Measurements from ENCODE around the gene TAF11L9. TPM values are rescaled to one million over a fixed set of nuclear protein-coding genes. Genes with fewer than 3 reads are reported as not detected.
"Not testable (repeated sequence)": the region's sequence is repeated elsewhere in the genome, so short reads cannot be mapped to it uniquely, and the experiment has no call there.

Gene TAF11L9
- not detected for total RNA-seq
- not detected for polyA plus RNA-seq
- not detected for total RNA-seq

DNA sequence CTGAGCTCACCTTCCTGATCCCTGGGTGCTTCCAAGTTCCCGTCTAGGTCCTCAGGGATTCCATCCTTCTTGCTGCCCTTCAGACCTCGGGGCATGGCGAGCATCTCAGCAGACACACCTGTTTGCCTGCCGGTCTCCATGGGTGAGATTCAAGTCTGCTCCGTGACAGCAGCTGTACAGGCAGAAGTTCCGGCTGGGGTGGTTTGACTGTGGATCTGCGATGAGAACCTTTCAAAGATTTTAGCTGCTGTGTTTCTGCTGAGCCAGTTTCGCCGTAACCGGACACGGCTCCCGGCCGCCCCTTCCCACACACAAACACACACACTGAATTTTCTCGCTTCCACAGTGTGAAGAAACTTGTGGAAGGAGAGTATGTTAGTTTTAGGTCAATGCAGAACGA is at the start of gene TAF11L9:
TSS of gene TAF11L9 (minus strand) at position 140 of the 400 bp plus-strand sequence.
- H3K36me3 ChIP-seq (ENCODE audit: control insufficient read depth in 2 of 3, insufficient read depth in 3 of 3, low read length in 3 of 3); CTCF ChIA-PET; H3K27me3 Mint-ChIP-seq; DNase-seq; H3K9me3 Mint-ChIP-seq; H3K27me3 ChIP-seq (ENCODE audit: control insufficient read depth in 2 of 2, insufficient read depth in 2 of 2, low read length in 2 of 2); H3K4me1 ChIP-seq (ENCODE audit: control insufficient read depth in 2 of 2, insufficient read depth in 2 of 2, low read length in 2 of 2); H3K36me3 Mint-ChIP-seq; POLR2A ChIA-PET; H3K4me1 Mint-ChIP-seq; H3K27ac Mint-ChIP-seq; intact Hi-C loops (cut with micrococcal nuclease); H3K27ac ChIP-seq (ENCODE audit: low read depth, low read length); H3K4me3 Mint-ChIP-seq; H3K4me3 ChIP-seq (ENCODE audit: low read length); ATAC-seq; H3K9me3 ChIP-seq (ENCODE audit: control insufficient read depth in 2 of 3, low read length in 3 of 3): not testable (repeated sequence)

DNA sequence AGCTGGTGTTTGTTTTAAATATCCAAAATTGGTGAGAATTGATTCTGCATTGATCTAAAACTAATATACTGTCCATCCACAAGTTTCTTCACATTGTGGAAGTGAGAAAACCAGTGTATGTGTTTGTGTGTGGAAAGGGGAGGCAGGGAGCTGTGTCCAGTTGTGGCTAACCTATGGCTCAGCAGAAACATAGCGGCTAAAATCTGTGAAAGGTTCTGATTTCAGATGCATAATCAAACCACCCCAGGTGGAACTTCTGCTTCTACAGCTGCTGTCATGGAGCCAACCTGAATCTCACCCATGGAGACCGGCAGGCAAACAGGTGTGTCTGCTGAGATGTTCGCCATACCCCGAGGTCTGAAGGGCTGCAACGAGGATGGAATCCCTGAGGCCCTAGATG is 40.0 kb upstream of the TAF11L9 start, which contains the start of gene TAF11L14:
TSS of gene TAF11L14 (plus strand) at position 301 of the 400 bp plus-strand sequence.
- intact Hi-C loops (cut with micrococcal nuclease) = no loop called here
- no peak within 1 kb of the TSS for H3K4me3 Mint-ChIP-seq
- no peak within 1 kb of the TSS for H3K27ac Mint-ChIP-seq
- H3K9me3 Mint-ChIP-seq = peaks cover 0 to 11% (median 1%) of the 10 kb centered on the region in 11 donors
- ATAC-seq (no peak), DNase-seq (no peak)
- no peaks in the 10 kb centered on the region for H3K36me3 Mint-ChIP-seq
- H3K4me1 Mint-ChIP-seq = no peaks in the 10 kb centered on the region
- H3K4me3 ChIP-seq (ENCODE audit: low read length) = no peak within 1 kb of the TSS
- no peaks in the 10 kb centered on the region for H3K9me3 ChIP-seq (ENCODE audit: control insufficient read depth in 2 of 3, low read length in 3 of 3)
- H3K27ac ChIP-seq (ENCODE audit: low read depth, low read length) = no peak within 1 kb of the TSS
- H3K27me3 Mint-ChIP-seq = no peaks in the 10 kb centered on the region
- H3K27me3 ChIP-seq (ENCODE audit: control insufficient read depth in 2 of 2, insufficient read depth in 2 of 2, low read length in 2 of 2) = no peaks in the 10 kb centered on the region
- no peaks in the 10 kb centered on the region for H3K4me1 ChIP-seq (ENCODE audit: control insufficient read depth in 2 of 2, insufficient read depth in 2 of 2, low read length in 2 of 2)
- CTCF ChIA-PET = no interaction called here
- POLR2A ChIA-PET = no interaction called here
- no peaks in the 10 kb centered on the region for H3K36me3 ChIP-seq (ENCODE audit: control insufficient read depth in 2 of 3, insufficient read depth in 3 of 3, low read length in 3 of 3)

DNA sequence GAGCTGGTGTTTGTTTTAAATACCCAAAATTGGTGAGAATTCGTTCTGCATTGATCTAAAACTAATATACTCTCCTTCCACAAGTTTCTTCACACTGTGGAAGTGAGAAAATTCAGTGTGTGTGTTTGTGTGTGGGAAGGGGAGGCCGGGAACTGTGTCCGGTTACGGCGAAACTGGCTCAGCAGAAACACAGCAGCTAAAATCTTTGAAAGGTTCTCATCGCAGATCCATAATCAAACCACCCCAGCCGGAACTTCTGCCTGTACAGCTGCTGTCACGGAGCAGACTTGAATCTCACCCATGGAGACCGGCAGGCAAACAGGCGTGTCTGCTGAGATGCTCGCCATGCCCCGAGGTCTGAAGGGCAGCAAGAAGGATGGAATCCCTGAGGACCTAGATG is 37.6 kb upstream of the TAF11L9 start, which contains the start of gene TAF11L13:
TSS of gene TAF11L13 (plus strand) at position 301 of the 400 bp plus-strand sequence.
- H3K27me3 ChIP-seq (ENCODE audit: control insufficient read depth in 2 of 2, insufficient read depth in 2 of 2, low read length in 2 of 2); H3K4me1 Mint-ChIP-seq; H3K4me3 Mint-ChIP-seq; CTCF ChIA-PET; DNase-seq; H3K9me3 ChIP-seq (ENCODE audit: control insufficient read depth in 2 of 3, low read length in 3 of 3); H3K27ac Mint-ChIP-seq; H3K36me3 Mint-ChIP-seq; H3K27me3 Mint-ChIP-seq; H3K4me1 ChIP-seq (ENCODE audit: control insufficient read depth in 2 of 2, insufficient read depth in 2 of 2, low read length in 2 of 2); H3K4me3 ChIP-seq (ENCODE audit: low read length); ATAC-seq; H3K27ac ChIP-seq (ENCODE audit: low read depth, low read length); POLR2A ChIA-PET; H3K36me3 ChIP-seq (ENCODE audit: control insufficient read depth in 2 of 3, insufficient read depth in 3 of 3, low read length in 3 of 3); intact Hi-C loops (cut with micrococcal nuclease): not testable (repeated sequence)
- H3K9me3 Mint-ChIP-seq = peaks cover 0 to 11% (median 1%) of the 10 kb centered on the region in 11 donors

DNA sequence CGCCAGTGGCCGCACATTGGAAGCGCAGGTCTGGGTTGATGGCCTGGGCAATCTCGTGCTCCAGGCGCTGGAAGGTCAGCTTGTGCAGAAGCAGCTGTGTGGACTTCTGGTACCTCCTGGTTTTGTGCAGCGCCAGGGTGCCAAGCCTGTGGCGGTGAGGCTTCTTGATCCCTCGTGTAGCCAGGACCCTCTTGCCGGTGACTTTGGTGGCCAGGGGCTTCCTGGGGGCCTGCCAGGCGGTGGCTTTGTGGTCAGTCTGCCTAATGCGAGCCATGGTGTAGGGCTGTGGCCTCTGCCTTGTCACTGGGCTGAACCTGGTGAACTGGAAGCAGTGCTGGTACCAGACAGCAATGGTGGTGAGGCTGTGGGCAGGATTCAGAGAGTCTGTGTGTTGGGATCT is 31.5 kb upstream of the TAF11L9 start:
- H3K36me3 ChIP-seq (ENCODE audit: control insufficient read depth in 2 of 3, insufficient read depth in 3 of 3, low read length in 3 of 3) = no peaks in the 10 kb centered on the region
- no peak overlapping the region for H3K4me3 ChIP-seq (ENCODE audit: low read length)
- no peaks in the 10 kb centered on the region for H3K27me3 Mint-ChIP-seq
- no peaks in the 10 kb centered on the region for H3K4me1 Mint-ChIP-seq
- peaks cover 0 to 14% (median 5%) of the 10 kb centered on the region in 11 donors for H3K9me3 Mint-ChIP-seq
- H3K27me3 ChIP-seq (ENCODE audit: control insufficient read depth in 2 of 2, insufficient read depth in 2 of 2, low read length in 2 of 2) = no peaks in the 10 kb centered on the region
- no peak for ATAC-seq
- H3K27ac Mint-ChIP-seq = no peak overlapping the region
- CTCF ChIA-PET = no interaction called here
- intact Hi-C loops (cut with micrococcal nuclease) = no loop called here
- DNase-seq = no peak
- H3K4me1 ChIP-seq (ENCODE audit: control insufficient read depth in 2 of 2, insufficient read depth in 2 of 2, low read length in 2 of 2) = no peaks in the 10 kb centered on the region
- POLR2A ChIA-PET = no interaction called here
- no peak overlapping the region for H3K4me3 Mint-ChIP-seq
- H3K27ac ChIP-seq (ENCODE audit: low read depth, low read length) = no peak overlapping the region
- no peaks in the 10 kb centered on the region for H3K9me3 ChIP-seq (ENCODE audit: control insufficient read depth in 2 of 3, low read length in 3 of 3)
- no peaks in the 10 kb centered on the region for H3K36me3 Mint-ChIP-seq

DNA sequence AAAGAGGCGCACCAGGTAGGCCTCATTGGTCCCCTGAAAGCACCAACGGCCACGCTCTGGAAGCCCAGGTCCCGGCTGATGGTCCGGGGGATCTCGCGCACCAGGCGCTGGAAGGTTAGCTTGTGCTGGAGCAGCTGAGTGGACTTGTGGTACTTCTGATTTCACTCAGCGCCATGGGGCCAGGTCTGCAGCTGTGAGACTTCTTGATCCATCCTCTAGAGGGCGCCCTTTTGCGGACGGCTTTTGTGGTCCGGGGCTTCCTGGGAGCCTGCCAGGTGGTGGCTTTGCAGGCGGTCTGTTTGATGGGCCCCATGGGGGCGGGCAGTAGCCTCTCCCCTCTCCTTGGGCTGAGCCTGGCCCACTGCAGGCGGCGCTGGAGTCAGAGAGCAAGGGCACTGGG is 26.4 kb upstream of the TAF11L9 start:
- DNase-seq (no peak), ATAC-seq (no peak)
- no peaks in the 10 kb centered on the region for H3K27me3 ChIP-seq (ENCODE audit: control insufficient read depth in 2 of 2, insufficient read depth in 2 of 2, low read length in 2 of 2)
- H3K4me1 ChIP-seq (ENCODE audit: control insufficient read depth in 2 of 2, insufficient read depth in 2 of 2, low read length in 2 of 2) = no peaks in the 10 kb centered on the region
- H3K27ac ChIP-seq (ENCODE audit: low read depth, low read length) = no peak overlapping the region
- no peaks in the 10 kb centered on the region for H3K36me3 ChIP-seq (ENCODE audit: control insufficient read depth in 2 of 3, insufficient read depth in 3 of 3, low read length in 3 of 3)
- ChIA-PET POLR2A (no interaction called here), CTCF (no interaction called here)
- no peaks in the 10 kb centered on the region for H3K9me3 ChIP-seq (ENCODE audit: control insufficient read depth in 2 of 3, low read length in 3 of 3)
- H3K4me1 Mint-ChIP-seq = no peaks in the 10 kb centered on the region
- no peak overlapping the region for H3K4me3 Mint-ChIP-seq
- intact Hi-C loops (cut with micrococcal nuclease) = no loop called here
- no peaks in the 10 kb centered on the region for H3K36me3 Mint-ChIP-seq
- no peak overlapping the region for H3K27ac Mint-ChIP-seq
- peaks cover 0 to 21% (median 5%) of the 10 kb centered on the region in 11 donors for H3K9me3 Mint-ChIP-seq
- H3K27me3 Mint-ChIP-seq = no peaks in the 10 kb centered on the region
- H3K4me3 ChIP-seq (ENCODE audit: low read length) = no peak overlapping the region

DNA sequence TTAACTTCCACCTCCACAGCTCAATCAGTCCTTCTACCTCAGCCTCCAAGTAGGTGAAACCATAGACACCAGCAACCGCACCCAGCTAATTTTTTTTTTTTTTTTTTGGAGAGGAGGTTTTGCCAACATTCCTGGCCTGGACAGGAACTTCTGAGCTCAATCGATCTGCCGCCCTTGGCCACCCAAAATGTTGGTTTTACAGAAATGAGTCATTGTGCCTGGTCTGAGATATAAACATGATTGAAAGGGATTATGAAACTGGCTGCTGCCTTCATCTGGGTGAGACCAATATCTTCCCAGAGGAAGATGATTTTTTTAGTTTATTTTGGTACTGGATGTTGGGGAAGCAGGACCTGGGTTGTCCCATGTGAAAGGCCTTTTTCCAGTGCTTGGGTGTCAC is 25.2 kb upstream of the TAF11L9 start:
- Mint-ChIP-seq H3K36me3 (no peaks in the 10 kb centered on the region), H3K27me3 (no peaks in the 10 kb centered on the region), H3K9me3 (peaks cover 0 to 20% (median 6%) of the 10 kb centered on the region in 11 donors), H3K27ac (no peak overlapping the region), H3K4me1 (no peaks in the 10 kb centered on the region), H3K4me3 (no peak overlapping the region)
- ATAC-seq (no peak), DNase-seq (no peak)
- H3K4me1 ChIP-seq (ENCODE audit: control insufficient read depth in 2 of 2, insufficient read depth in 2 of 2, low read length in 2 of 2) = no peaks in the 10 kb centered on the region
- POLR2A ChIA-PET = no interaction called here
- CTCF ChIA-PET = no interaction called here
- no peak overlapping the region for H3K4me3 ChIP-seq (ENCODE audit: low read length)
- H3K27ac ChIP-seq (ENCODE audit: low read depth, low read length) = no peak overlapping the region
- H3K36me3 ChIP-seq (ENCODE audit: control insufficient read depth in 2 of 3, insufficient read depth in 3 of 3, low read length in 3 of 3) = no peaks in the 10 kb centered on the region
- intact Hi-C loops (cut with micrococcal nuclease) = no loop called here
- no peaks in the 10 kb centered on the region for H3K27me3 ChIP-seq (ENCODE audit: control insufficient read depth in 2 of 2, insufficient read depth in 2 of 2, low read length in 2 of 2)
- H3K9me3 ChIP-seq (ENCODE audit: control insufficient read depth in 2 of 3, low read length in 3 of 3) = no peaks in the 10 kb centered on the region

DNA sequence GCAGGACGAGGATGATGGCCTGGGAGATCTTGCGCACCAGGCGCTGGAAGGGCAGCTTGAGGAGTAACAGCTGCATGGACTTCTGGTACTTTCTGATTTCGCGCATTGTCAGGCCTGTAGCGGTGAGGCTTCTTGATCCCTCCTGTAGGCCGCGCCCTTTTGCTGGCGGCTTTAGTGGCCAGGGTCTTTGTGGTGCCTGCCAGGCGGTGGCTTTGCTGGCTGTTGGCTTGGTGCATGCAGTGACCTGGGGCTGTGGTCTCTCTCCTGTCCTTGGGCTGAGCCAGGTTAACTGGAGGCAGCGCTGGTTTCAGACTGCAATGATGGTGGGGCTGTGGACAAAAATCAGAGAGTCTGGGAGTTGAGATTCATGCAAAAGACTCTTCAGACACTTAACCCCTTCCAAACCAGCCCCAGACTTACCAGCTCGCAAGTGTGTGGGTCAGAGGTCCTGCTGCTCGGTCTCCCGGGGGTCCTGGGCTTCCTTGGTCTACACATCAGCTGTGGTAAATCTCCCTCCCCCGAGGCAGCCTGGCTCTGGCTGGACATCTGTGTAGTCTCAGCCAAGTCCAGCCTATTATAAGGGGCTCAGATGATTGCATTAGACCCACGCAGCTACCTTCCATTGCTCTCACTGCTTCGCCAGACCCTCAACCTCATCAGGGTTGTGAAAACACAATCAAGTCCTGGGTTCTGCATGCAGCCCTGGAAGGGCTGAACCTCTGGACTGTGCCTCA is 20.8 kb upstream of the TAF11L9 start:
- Mint-ChIP-seq H3K4me1 (no peaks in the 10 kb centered on the region), H3K36me3 (no peaks in the 10 kb centered on the region), H3K27ac (no peak overlapping the region), H3K4me3 (no peak overlapping the region), H3K9me3 (peaks cover 0 to 21% (median 0%) of the 10 kb centered on the region in 11 donors), H3K27me3 (no peaks in the 10 kb centered on the region)
- Histone ChIP-seq H3K36me3 (ENCODE audit: control insufficient read depth in 2 of 3, insufficient read depth in 3 of 3, low read length in 3 of 3) (no peaks in the 10 kb centered on the region), H3K4me1 (ENCODE audit: control insufficient read depth in 2 of 2, insufficient read depth in 2 of 2, low read length in 2 of 2) (no peaks in the 10 kb centered on the region), H3K4me3 (ENCODE audit: low read length) (no peak overlapping the region), H3K27me3 (ENCODE audit: control insufficient read depth in 2 of 2, insufficient read depth in 2 of 2, low read length in 2 of 2) (no peaks in the 10 kb centered on the region), H3K9me3 (ENCODE audit: control insufficient read depth in 2 of 3, low read length in 3 of 3) (no peaks in the 10 kb centered on the region), H3K27ac (ENCODE audit: low read depth, low read length) (no peak overlapping the region)
- ChIA-PET CTCF (no interaction called here), POLR2A (no interaction called here)
- ATAC-seq = no peak
- intact Hi-C loops (cut with micrococcal nuclease) = no loop called here
- DNase-seq = no peak
